Endothelial cell of umbilical vein (primary cell): ENCODE results near the gene PRKD2. TPM values are rescaled to one million over a fixed set of nuclear protein-coding genes. Genes with fewer than 3 reads are reported as not detected.

Experiments used
- BruUV-seq: library from RNA; stranded (reverse); fragments of 400-500 nt; replicated peaks from 2 replicates; lab custom pipeline; 2021; lab: Mats Ljungman, UMichigan
- CTCF ChIA-PET: fragments of 300-600, 350-600 bp; sonication (Branson Sonifier 250); formaldehyde crosslinking; loops from one replicate; lab custom pipeline; 2021; ENCODE audit warnings: antibody characterized with exemption, inconsistent platforms; lab: Charles Lee
- POLR2A ChIA-PET: fragments of 300-600, 350-600 bp; sonication (Branson Sonifier 250); formaldehyde crosslinking; loops from one replicate; lab custom pipeline; 2021; ENCODE audit warnings: antibody characterized with exemption, inconsistent platforms; lab: Charles Lee
- DNase-seq: peaks from one replicate; pipeline ENCODE4 v3.0.0-alpha.2; 2011; ENCODE audit warnings: low read depth, low spot score
- FAIRE-seq: peaks from 2 replicates; lab custom pipeline; 2011; peaks lifted over from hg19 to GRCh38; lab: Jason Lieb, UNC
- H2AFZ ChIP-seq: 2 replicates; pipeline ENCODE4 v1.6.0; 2012; ENCODE audit warnings: low read depth, low read length, control low read depth, inconsistent platforms
- H3K27ac ChIP-seq: 2 replicates; pipeline ENCODE4 v1.5.1; 2011; ENCODE audit warnings: low read depth, mild to moderate bottlenecking, control low read depth, low read length, moderate library complexity; ENCODE audit not compliant: insufficient read depth
- H3K27me3 ChIP-seq, 2 experiments: 2 replicates each; pipeline versions ENCODE4 v1.6.0 to v1.6.1; 2011; ENCODE audit warnings: low read length in 2 of 2, mixed read lengths in 1 of 2; ENCODE audit not compliant: control insufficient read depth in 2 of 2, insufficient read depth in 2 of 2
- H3K36me3 ChIP-seq, 2 experiments: 2 replicates in 1 of 2; 3 replicates in 1 of 2; pipeline ENCODE4 v1.5.1; 2011; ENCODE audit warnings: low read length in 2 of 2, mild to moderate bottlenecking in 1 of 2, moderate library complexity in 1 of 2; ENCODE audit not compliant: control insufficient read depth in 2 of 2, insufficient read depth in 2 of 2; ENCODE audit errors: extremely low read depth in 1 of 2
- H3K4me1 ChIP-seq: 3 replicates; pipeline ENCODE4 v1.5.1; 2011; ENCODE audit warnings: mild to moderate bottlenecking, low read length; ENCODE audit not compliant: control insufficient read depth, insufficient read depth; ENCODE audit errors: extremely low read depth
- H3K4me2 ChIP-seq: 2 replicates; pipeline ENCODE4 v1.6.1; 2011; ENCODE audit warnings: low read length, control low read depth, mixed read lengths; ENCODE audit not compliant: insufficient read depth
- H3K4me3 ChIP-seq, 3 experiments: fragments of 200-600 bp in 1 of 3; sonication (generic), shearing (Covaris generic) in 1 of 3; replicated peaks in 1 of 3; 2 replicates each; pipeline ENCODE4 v1.5.1; 2011 to 2016; ENCODE audit warnings: control low read depth in 3 of 3, low read length in 3 of 3, mild to moderate bottlenecking in 2 of 3, inconsistent platforms in 1 of 3, low read depth in 1 of 3, moderate library complexity in 1 of 3; ENCODE audit not compliant: insufficient read depth in 1 of 3
- H3K79me2 ChIP-seq: 2 replicates; pipeline ENCODE4 v1.6.0; 2012; ENCODE audit warnings: low read length, inconsistent platforms; ENCODE audit not compliant: control insufficient read depth, insufficient read depth
- H3K9ac ChIP-seq: replicated peaks from 2 replicates; pipeline ENCODE3; 2011; ENCODE audit warnings: low read length, control low read depth; ENCODE audit not compliant: insufficient read depth; ENCODE audit errors: extremely low read depth
- H3K9me1 ChIP-seq: replicated peaks from 3 replicates; pipeline ENCODE4 v1.6.0; 2011; ENCODE audit warnings: mild to moderate bottlenecking, low read length; ENCODE audit not compliant: control insufficient read depth, insufficient read depth; ENCODE audit errors: extremely low read depth
- H3K9me3 ChIP-seq: replicated peaks from 2 replicates; pipeline ENCODE4 v1.5.1; 2012; ENCODE audit warnings: low read length, inconsistent platforms; ENCODE audit not compliant: control insufficient read depth, insufficient read depth
- H4K20me1 ChIP-seq: replicated peaks from 2 replicates; pipeline ENCODE3; 2011; ENCODE audit warnings: mild to moderate bottlenecking, low read length; ENCODE audit not compliant: control insufficient read depth, insufficient read depth; ENCODE audit errors: extremely low read depth
- EZH2 ChIP-seq: IDR thresholded peaks from 2 replicates; pipeline ENCODE4 v1.6.1; 2012; ENCODE audit warnings: borderline replicate concordance, low read depth, mild to moderate bottlenecking, moderate library complexity, low read length, inconsistent platforms; ENCODE audit not compliant: severe bottlenecking
- FOS ChIP-seq: IDR thresholded peaks from 2 replicates; pipeline ENCODE4 v1.6.1; 2011; ENCODE audit warnings: mild to moderate bottlenecking, low read length, moderate library complexity, borderline replicate concordance; ENCODE audit not compliant: insufficient read depth
- GATA2 ChIP-seq: IDR thresholded peaks from 2 replicates; pipeline ENCODE4 v1.7.0; 2011; ENCODE audit warnings: low read depth, mild to moderate bottlenecking, moderate library complexity, mixed read lengths, low read length; ENCODE audit not compliant: insufficient read length, insufficient read depth
- JUN ChIP-seq: IDR thresholded peaks from 2 replicates; pipeline ENCODE4 v1.6.1; 2011; ENCODE audit warnings: borderline replicate concordance, low read depth; ENCODE audit not compliant: insufficient read length, insufficient read depth
- MYC ChIP-seq: IDR thresholded peaks from one replicate; pipeline ENCODE4 v1.6.1; 2011; ENCODE audit warnings: mild to moderate bottlenecking, low read depth, low read length
- POLR2A ChIP-seq: IDR thresholded peaks from 2 replicates; pipeline ENCODE4 v1.6.1; 2012; ENCODE audit warnings: low read depth, mild to moderate bottlenecking, control low read depth, low read length
- POLR2AphosphoS5 ChIP-seq: IDR thresholded peaks from 2 replicates; pipeline ENCODE4 v1.6.1; 2012; ENCODE audit warnings: low read depth, mild to moderate bottlenecking, control low read depth, low read length, moderate library complexity; ENCODE audit not compliant: insufficient read depth
- dilution Hi-C: fragments of 300-500 bp; cut with MboI; formaldehyde crosslinking; loops from one replicate; pipeline ENCODE4 v1.15.0; 2019; ENCODE audit warnings: low sequenced_read_pairs; ENCODE audit not compliant: extremely low pct_ligation_motif_present
- intact Hi-C: fragments of 100-400 bp; cut with micrococcal nuclease; formaldehyde crosslinking; loops from one replicate; pipeline ENCODE4 v1.10.0; 2022
- polyA plus RNA-seq, 4 experiments: library from polyadenylated mRNA; depleted of rRNA in 3 of 4; stranded (reverse) in 3 of 4; unstranded in 1 of 4; fragments of >200 nt; gene quantifications; 2 replicates each; pipeline versions ENCODE4 v1.2.1 to v1.2.3, GENCODE V29; 2011 to 2012; ENCODE audit warnings: missing spikeins in 1 of 4
- total RNA-seq: library from RNA; stranded (reverse); gene quantifications from 2 replicates; pipeline ENCODE4 v1.2.3, GENCODE V29; 2021
- TF ChIP-seq, protein P1 (sequence below): IDR thresholded peaks from 2 replicates; pipeline ENCODE4 v1.6.1; 2011; ENCODE audit not compliant: insufficient read depth, insufficient read length
- TF ChIP-seq, protein P2 (sequence below), 2 donors: IDR thresholded peaks; 1 replicate in 1 of 2; 2 replicates in 1 of 2; pipeline ENCODE4 v1.5.1; 2011; ENCODE audit warnings: low read length in 2 of 2, mild to moderate bottlenecking in 2 of 2, moderate library complexity in 2 of 2, control low read depth in 1 of 2, inconsistent platforms in 1 of 2, low read depth in 1 of 2; ENCODE audit not compliant: insufficient read depth in 1 of 2; ENCODE audit errors: extremely low read depth in 1 of 2

PRKD2 gene
- total and polyA plus RNA-seq, 2 donors (not counting 3 experiments of a cell fraction or from before 2014, with no cell fraction given): 40.4 to 94.9 TPM

DNA sequence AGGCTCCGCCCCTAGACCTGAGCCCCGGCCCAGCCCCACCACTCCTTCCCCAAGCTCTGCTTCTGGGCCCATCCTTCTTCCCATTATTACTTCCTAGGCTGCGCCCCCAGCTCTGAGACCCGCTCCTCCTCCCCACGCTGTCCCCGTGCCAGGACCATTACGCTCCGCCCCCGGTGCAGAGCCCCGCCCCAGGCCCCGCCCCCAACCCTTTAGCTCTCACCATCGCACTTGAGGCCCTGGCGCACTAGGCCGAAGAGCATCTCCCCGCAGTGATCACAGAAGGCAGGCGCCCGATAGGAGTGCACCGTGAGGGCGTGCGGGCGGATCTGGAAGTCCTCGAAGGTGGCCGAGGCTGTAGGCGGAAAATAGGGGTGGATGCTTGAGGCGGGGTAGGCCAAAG is 6.2 kb downstream of the PRKD2 start:
- BruUV-seq: no TSS peak

More for the DNA sequence above, 6.2 kb downstream of the PRKD2 start:
- Histone ChIP-seq H3K4me3 (no peak overlapping the region), H3K27ac (no peak overlapping the region), H3K79me2 (peaks cover 23% of the 10 kb centered on the region), H2AFZ (no peak overlapping the region), H3K9me3 (no peaks in the 10 kb centered on the region), H3K9ac (no peak overlapping the region), H3K36me3 (peaks cover 3 to 21% of the 10 kb centered on the region in 2 experiments), H3K9me1 (no peaks in the 10 kb centered on the region), H3K4me1 (peaks cover 17% of the 10 kb centered on the region), H3K27me3 (no peaks in the 10 kb centered on the region), H4K20me1 (no peaks in the 10 kb centered on the region), H3K4me2 (no peak overlapping the region)
- DNase-seq (no peak), FAIRE-seq (no peak)
- dilution Hi-C loops: no loop called here
- TF ChIP-seq JUN (no peak), MYC (no peak), EZH2 (no peak), POLR2AphosphoS5 (no peak), POLR2A (no peak), FOS (no peak), GATA2 (no peak)
- TF ChIP-seq, protein P1, sequence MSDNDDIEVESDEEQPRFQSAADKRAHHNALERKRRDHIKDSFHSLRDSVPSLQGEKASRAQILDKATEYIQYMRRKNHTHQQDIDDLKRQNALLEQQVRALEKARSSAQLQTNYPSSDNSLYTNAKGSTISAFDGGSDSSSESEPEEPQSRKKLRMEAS: no peak
- TF ChIP-seq, protein P2, sequence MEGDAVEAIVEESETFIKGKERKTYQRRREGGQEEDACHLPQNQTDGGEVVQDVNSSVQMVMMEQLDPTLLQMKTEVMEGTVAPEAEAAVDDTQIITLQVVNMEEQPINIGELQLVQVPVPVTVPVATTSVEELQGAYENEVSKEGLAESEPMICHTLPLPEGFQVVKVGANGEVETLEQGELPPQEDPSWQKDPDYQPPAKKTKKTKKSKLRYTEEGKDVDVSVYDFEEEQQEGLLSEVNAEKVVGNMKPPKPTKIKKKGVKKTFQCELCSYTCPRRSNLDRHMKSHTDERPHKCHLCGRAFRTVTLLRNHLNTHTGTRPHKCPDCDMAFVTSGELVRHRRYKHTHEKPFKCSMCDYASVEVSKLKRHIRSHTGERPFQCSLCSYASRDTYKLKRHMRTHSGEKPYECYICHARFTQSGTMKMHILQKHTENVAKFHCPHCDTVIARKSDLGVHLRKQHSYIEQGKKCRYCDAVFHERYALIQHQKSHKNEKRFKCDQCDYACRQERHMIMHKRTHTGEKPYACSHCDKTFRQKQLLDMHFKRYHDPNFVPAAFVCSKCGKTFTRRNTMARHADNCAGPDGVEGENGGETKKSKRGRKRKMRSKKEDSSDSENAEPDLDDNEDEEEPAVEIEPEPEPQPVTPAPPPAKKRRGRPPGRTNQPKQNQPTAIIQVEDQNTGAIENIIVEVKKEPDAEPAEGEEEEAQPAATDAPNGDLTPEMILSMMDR (IDR thresholded peaks at IDR 0.05; ENCODE audit: extremely low read depth in 1 of 2, insufficient read depth in 1 of 2, low read depth in 1 of 2, low read length in 2 of 2): no peak
- POLR2A ChIA-PET: no interaction called here
- CTCF ChIA-PET: interaction anchor here (1.0 to 10.0 kb wide), 3 partner anchors 13 to 17 kb away, joined by 3 to 95 read pairs (median 4); no protein-coding TSS in a partner anchor
- intact Hi-C loops: no loop called here
